ENCODE results near the gene DCK.
A peak's percentile ranks its signal among the peaks of the same experiment; 100 is the strongest.
"Not testable (repeated sequence)": the region's sequence is repeated elsewhere in the genome, so short reads cannot be mapped to it uniquely, and the experiment has no call there.

The DCK gene

DNA sequence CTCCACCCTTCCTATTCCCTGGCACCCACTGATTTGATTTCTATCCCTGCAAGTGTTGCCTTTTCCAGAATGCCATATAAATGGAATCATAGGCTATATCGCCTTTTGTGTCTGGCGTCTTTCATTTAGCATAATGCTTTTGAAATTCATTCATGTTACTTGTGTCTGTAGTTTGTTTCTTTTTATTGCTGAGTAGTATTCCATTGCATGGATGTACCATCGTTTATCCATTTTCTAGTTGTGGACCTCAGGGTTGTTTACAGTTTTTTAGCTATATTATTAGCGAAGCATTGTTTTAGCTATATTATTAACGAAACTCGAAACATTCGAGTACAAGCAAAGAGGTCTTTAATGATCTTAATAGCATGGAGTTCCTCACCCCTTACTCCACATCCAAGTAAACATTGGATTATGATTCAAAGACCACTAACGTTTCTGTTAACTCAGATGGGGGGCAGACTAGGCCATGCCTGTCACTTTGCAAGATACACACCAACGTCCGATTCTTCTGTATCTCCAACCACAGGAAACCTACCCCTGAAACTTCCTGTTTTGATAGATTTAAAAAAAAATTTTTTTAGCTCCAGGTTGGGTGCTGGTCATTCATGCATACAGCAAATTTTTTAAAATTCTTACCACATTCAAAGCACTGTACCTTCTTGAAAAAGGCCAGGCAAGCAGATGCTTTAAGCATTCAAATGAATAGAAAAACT is 1.1 kb downstream of the DCK start:
- Mint-ChIP-seq H3K9me3 (peaks cover 34% of the 10 kb centered on the region), H3K4me1 (peaks cover 49% of the 10 kb centered on the region), H3K4me3 (peak overlapping the region; percentile 91), H3K27me3 (ENCODE audit: low read depth, poor library complexity) (no peaks in the 10 kb centered on the region), H3K36me3 (ENCODE audit: low read depth) (peaks cover 56% of the 10 kb centered on the region), H3K27ac (peak overlapping the region; percentile 97)
- DNase-seq, result no peak
- TF ChIP-seq, protein P1, sequence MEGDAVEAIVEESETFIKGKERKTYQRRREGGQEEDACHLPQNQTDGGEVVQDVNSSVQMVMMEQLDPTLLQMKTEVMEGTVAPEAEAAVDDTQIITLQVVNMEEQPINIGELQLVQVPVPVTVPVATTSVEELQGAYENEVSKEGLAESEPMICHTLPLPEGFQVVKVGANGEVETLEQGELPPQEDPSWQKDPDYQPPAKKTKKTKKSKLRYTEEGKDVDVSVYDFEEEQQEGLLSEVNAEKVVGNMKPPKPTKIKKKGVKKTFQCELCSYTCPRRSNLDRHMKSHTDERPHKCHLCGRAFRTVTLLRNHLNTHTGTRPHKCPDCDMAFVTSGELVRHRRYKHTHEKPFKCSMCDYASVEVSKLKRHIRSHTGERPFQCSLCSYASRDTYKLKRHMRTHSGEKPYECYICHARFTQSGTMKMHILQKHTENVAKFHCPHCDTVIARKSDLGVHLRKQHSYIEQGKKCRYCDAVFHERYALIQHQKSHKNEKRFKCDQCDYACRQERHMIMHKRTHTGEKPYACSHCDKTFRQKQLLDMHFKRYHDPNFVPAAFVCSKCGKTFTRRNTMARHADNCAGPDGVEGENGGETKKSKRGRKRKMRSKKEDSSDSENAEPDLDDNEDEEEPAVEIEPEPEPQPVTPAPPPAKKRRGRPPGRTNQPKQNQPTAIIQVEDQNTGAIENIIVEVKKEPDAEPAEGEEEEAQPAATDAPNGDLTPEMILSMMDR (IDR thresholded peaks at IDR 0.05), result no peak

DNA sequence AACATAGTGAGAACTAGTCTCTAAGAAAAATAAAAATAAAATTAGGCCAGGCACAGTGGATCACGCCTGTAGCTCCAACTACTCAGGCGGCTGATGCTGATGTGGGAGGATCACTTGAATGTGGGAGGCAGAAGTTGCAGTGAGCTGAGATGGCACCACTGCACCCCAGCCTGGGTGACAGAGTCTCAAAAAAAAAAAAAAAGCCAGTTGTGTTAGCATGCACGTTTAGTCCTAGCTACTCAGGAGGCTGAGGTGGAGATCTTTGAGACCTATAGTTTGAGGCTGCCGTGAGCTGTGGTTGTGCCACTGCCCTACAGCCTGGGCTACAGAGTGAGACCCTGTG is 2.5 kb downstream of the DCK start:
- H3K27me3 Mint-ChIP-seq (ENCODE audit: low read depth, poor library complexity), result no peaks in the 10 kb centered on the region
- TF ChIP-seq, protein P1 (IDR thresholded peaks at IDR 0.05), result no peak

DNA sequence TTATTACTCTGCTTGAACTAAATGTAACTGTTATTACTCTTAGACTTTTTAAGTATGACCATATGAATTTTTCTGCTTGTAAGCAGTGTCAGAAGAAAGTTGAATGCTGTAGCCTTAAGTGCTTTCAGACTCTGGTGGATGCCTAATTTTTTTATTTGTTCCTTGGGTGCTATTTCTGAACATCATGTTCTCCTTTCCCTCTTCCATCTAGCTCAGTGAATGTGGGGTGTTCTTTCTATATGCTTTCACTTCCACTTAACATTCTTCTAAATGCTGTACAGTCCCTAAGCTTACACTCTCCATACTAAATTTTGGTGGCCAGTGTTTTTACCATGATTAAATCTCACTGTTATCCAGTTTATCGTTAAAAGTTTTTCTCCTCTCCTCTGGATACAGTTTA is 3.6 kb downstream of the DCK start:
- peak overlapping the region; percentile 91 for H3K4me3 Mint-ChIP-seq
- peaks cover 81% of the 10 kb centered on the region for H3K36me3 Mint-ChIP-seq (ENCODE audit: low read depth)
- H3K4me1 Mint-ChIP-seq, result peaks cover 42% of the 10 kb centered on the region
- no peak for DNase-seq
- H3K27me3 Mint-ChIP-seq (ENCODE audit: low read depth, poor library complexity), result no peaks in the 10 kb centered on the region
- peaks cover 59% of the 10 kb centered on the region for H3K9me3 Mint-ChIP-seq
- no peak overlapping the region for H3K27ac Mint-ChIP-seq
- TF ChIP-seq, protein P1 (IDR thresholded peaks at IDR 0.05), result no peak

More for the DNA sequence above, 2.5 kb downstream of the DCK start:
- no peak for DNase-seq
- Mint-ChIP-seq H3K4me1 (peaks cover 49% of the 10 kb centered on the region), H3K27ac (no peak overlapping the region), H3K36me3 (ENCODE audit: low read depth) (peaks cover 71% of the 10 kb centered on the region), H3K9me3 (peaks cover 49% of the 10 kb centered on the region), H3K4me3 (peak overlapping the region; percentile 91)

DNA sequence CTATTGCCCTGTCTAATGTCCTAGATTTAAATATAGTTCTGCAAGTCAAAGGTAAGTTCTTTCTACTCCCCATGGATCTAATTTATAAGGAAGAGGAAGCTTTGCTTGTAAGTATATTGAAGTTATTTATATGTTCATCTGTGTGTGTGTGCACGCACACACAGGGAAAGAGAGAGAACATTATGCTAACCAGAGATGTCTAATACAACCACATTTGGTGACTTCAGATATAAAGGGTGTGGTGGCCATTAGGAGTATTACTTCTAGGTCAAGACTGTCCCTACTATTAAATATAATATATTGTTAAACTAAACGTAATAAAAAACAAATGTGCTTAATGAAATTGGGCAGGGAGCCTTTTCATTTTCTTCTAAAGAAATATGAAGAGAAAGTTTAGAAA is 4.1 kb downstream of the DCK start:
- Mint-ChIP-seq H3K4me1 (peaks cover 41% of the 10 kb centered on the region), H3K9me3 (peaks cover 64% of the 10 kb centered on the region), H3K4me3 (peak overlapping the region; percentile 91), H3K27me3 (ENCODE audit: low read depth, poor library complexity) (no peaks in the 10 kb centered on the region), H3K36me3 (ENCODE audit: low read depth) (peaks cover 86% of the 10 kb centered on the region), H3K27ac (no peak overlapping the region)
- DNase-seq, result no peak
- TF ChIP-seq, protein P1 (IDR thresholded peaks at IDR 0.05), result no peak

DNA sequence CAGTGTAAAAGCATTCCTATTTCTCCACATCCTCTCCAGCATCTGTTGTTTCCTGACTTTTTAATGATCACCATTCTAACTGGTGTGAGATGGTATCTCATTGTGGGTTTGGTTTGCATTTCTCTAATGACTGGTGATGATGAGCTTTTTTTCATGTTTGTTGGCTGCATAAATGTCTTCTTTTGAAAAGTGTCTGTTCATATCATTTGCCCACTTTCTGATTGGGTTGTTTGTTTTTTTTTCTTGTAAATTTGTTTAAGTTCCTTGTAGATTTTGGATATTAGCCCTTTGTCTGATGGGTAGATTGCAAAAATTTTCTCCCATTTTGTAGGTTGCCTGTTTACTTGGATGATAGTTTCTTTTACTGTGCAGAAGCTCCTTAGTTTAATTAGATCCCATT is 6.2 kb downstream of the DCK start:
- H3K4me3 Mint-ChIP-seq; H3K27ac Mint-ChIP-seq; DNase-seq; H3K27me3 Mint-ChIP-seq (ENCODE audit: low read depth, poor library complexity): not testable (repeated sequence)
- peaks cover 96% of the 10 kb centered on the region for H3K36me3 Mint-ChIP-seq (ENCODE audit: low read depth)
- peaks cover 42% of the 10 kb centered on the region for H3K4me1 Mint-ChIP-seq
- peaks cover 71% of the 10 kb centered on the region for H3K9me3 Mint-ChIP-seq

DNA sequence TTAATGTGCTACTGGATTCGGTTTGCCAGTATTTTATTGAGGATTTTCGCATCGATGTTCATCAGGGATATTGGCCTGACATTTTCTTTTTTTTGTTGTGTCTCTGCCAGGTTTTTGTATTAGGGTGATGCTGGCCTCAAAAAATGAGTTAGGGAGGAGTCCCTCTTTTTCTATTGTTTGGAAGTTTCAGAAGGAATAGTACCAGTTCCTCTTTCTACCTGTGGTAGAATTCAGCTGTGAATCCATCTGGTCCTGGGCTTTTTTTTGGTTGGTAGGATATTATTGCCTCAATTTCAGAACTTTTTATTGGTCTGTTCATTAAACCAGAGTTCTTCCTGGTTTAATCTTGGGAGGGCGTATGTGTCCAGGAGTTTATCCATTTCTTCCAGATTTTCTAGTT is 7.9 kb downstream of the DCK start:
- H3K36me3 Mint-ChIP-seq (ENCODE audit: low read depth), result peaks cover 79% of the 10 kb centered on the region

DNA sequence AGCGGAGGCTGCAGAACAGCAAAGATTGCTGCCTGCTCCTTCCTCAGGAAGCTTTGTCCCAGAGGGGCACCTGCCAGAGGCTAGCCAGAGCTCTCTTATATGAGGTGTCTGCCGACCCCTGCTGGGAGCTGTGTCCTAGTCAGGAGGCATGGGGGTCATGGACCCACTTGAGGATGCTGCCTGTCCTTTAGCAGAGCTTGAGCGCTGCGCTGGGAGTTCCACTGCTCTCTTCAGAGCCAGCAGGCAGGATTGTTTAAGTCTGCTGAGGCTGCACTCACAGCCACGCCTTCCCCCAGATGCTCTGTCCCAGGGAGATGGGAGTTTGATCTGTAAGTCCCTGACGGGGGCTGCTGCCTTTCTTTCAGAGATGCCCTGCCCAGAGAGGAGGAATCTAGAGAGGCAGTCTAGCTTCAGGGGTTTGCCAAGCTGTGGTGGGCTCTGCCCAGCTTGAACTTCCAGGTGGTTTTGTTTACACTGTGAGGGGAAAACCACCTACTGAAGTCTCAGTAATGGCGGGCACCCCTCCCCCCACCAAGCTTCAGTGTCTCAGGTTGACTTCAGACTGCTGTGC is 10.9 kb downstream of the DCK start:
- peak; percentile 11 for DNase-seq
- peaks cover 44% of the 10 kb centered on the region for H3K9me3 Mint-ChIP-seq
- peaks cover 49% of the 10 kb centered on the region for H3K36me3 Mint-ChIP-seq (ENCODE audit: low read depth)
- peak overlapping the region; percentile 14 for H3K27ac Mint-ChIP-seq
- TF ChIP-seq, protein P1 (IDR thresholded peaks at IDR 0.05), result no peak
- no peaks in the 10 kb centered on the region for H3K27me3 Mint-ChIP-seq (ENCODE audit: low read depth, poor library complexity)
- H3K4me1 Mint-ChIP-seq, result peaks cover 19% of the 10 kb centered on the region
- H3K4me3 Mint-ChIP-seq, result peak overlapping the region; percentile 27

More for the DNA sequence above, 7.9 kb downstream of the DCK start:
- peaks cover 60% of the 10 kb centered on the region for H3K9me3 Mint-ChIP-seq
- peaks cover 31% of the 10 kb centered on the region for H3K4me1 Mint-ChIP-seq
- not testable (repeated sequence) for DNase-seq; H3K27me3 Mint-ChIP-seq (ENCODE audit: low read depth, poor library complexity); H3K27ac Mint-ChIP-seq; H3K4me3 Mint-ChIP-seq

DNA sequence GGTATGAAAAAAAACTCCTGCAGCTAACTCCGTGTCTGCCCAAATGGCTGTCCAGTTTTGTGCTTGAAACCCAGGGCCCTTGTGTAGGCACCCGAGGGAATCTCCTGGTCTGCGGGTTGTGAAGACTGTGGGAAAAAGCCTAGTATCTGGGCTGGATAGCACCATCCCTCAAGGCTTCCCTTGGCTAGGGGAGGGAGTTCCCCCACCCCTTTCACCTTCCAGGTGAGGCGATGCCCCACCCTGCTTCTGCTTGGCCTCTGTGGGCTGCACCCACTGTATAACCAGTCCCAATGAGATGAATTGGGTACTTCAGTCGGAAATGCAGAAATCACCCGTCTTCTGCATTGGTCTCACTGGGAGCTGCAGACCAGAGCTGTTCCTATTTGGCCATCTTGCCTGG is 11.6 kb downstream of the DCK start:
- DNase-seq; H3K4me3 Mint-ChIP-seq; H3K27ac Mint-ChIP-seq; H3K27me3 Mint-ChIP-seq (ENCODE audit: low read depth, poor library complexity): not testable (repeated sequence)
- Mint-ChIP-seq H3K36me3 (ENCODE audit: low read depth) (peaks cover 46% of the 10 kb centered on the region), H3K4me1 (peaks cover 19% of the 10 kb centered on the region), H3K9me3 (peaks cover 37% of the 10 kb centered on the region)

Measured in nephron progenitor cell (in vitro differentiated cells).